Ascending aorta (tissue), 2 donors: ENCODE measurements around the gene LSM3. TPM values are rescaled to one million over a fixed set of nuclear protein-coding genes. Genes with fewer than 3 reads are reported as not detected.

Source experiments
- DNase-seq, 2 donors: peaks; one replicate each; pipeline ENCODE4 v3.0.0-alpha.2; 2019; ENCODE audit warnings: low spot score in 2 of 2
- H3K27ac ChIP-seq, 2 donors: fragments of 200-600 bp; sonication (generic); one replicate each; pipeline ENCODE4 v1.5.1; 2016 to 2017; ENCODE audit warnings: mild to moderate bottlenecking in 1 of 2
- H3K27me3 ChIP-seq: fragments of 200-600 bp; sonication (generic); one replicate; pipeline ENCODE4 v1.5.1; 2017
- H3K36me3 ChIP-seq, 2 donors: fragments of 200-600 bp; sonication (generic); one replicate each; pipeline ENCODE4 v1.5.1; 2016
- H3K4me1 ChIP-seq, 2 donors: fragments of 200-600 bp; sonication (generic); one replicate each; pipeline ENCODE4 v1.5.1; 2016 to 2017; ENCODE audit warnings: mild to moderate bottlenecking in 1 of 2
- H3K4me3 ChIP-seq, 2 donors: fragments of 200-600 bp; sonication (generic); one replicate each; pipeline ENCODE4 v1.5.1; 2016 to 2017; ENCODE audit warnings: mild to moderate bottlenecking in 1 of 2
- H3K9me3 ChIP-seq, 2 donors: fragments of 200-600 bp; sonication (generic); one replicate each; pipeline ENCODE4 v1.5.1; 2016
- CTCF ChIP-seq, 3 experiments: fragments of 200-600 bp in 2 of 3; fragments of 450-650 bp in 1 of 3; sonication (generic) in 2 of 3; IDR thresholded peaks; one replicate each; pipeline ENCODE4 v1.5.1; 2016 to 2019; ENCODE audit warnings: antibody characterized with exemption in 3 of 3, mild to moderate bottlenecking in 1 of 3, moderate library complexity in 1 of 3
- intact Hi-C: fragments of 100-400 bp; cut with DNase I; formaldehyde crosslinking; loops from one replicate; pipeline ENCODE4 v1.15.1; 2023
- total RNA-seq: library from RNA; depleted of rRNA; stranded (reverse); fragments of >200 nt; gene quantifications from one replicate; pipeline ENCODE4 v1.1.0, GENCODE V29; 2016

Gene LSM3
- total RNA-seq, 1 donor from 2014 or later = 3.9 TPM

DNA sequence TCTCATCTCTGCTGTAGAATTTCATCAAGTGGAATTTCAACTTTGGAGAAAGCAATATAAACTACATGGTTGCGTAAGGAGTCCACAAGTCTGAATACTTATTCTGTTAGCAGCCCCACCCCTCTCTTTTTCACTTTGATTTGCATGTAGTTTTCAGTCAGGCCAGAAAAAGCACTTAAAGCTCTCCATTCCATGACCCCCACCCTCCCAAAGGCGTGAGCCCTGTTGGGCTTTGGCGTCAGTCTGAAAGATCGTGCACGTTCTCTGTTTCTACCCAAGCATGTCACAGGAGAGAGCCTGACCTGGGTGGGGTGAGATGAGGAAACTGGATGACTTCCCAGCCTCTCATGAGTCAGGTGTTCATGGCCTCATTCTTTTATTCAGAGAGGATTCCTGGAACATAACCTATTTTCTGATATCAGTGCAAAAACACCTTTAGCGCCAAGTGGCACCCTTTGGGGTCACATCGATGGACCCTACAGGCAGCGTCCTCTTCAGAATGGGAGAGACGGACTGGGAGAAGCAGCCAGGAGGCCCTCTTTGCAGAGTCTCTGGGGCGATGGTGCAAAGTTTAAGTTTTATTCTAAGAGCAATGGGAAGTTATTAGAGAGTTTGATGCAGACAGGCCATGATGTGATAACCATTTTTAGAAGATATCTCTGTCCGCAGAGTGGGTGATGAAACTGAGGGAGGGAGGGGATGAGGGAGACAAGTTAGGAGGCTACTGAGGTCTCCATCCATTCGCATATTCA lies 55.8 kb downstream of the LSM3 start:
- intact Hi-C loops = no loop called here
- no peaks in the 10 kb centered on the region for H3K27me3 ChIP-seq
- no peak overlapping the region for H3K27ac ChIP-seq

GRCh38 chr3:14235003-14235911 lies 56.6 kb downstream of the LSM3 start:
- H3K27ac ChIP-seq = no peak overlapping the region
- intact Hi-C loops = no loop called here

More for the DNA sequence above, 55.8 kb downstream of the LSM3 start:
- H3K4me1 ChIP-seq = no peaks in the 10 kb centered on the region
- no peaks in the 10 kb centered on the region for H3K36me3 ChIP-seq
- no peak overlapping the region for H3K4me3 ChIP-seq
- no peaks in the 10 kb centered on the region for H3K9me3 ChIP-seq
- peak in 1 of 2 donors; percentile 37 for DNase-seq
- TF ChIP-seq CTCF (IDR thresholded peaks at IDR 0.05) = no peak

DNA sequence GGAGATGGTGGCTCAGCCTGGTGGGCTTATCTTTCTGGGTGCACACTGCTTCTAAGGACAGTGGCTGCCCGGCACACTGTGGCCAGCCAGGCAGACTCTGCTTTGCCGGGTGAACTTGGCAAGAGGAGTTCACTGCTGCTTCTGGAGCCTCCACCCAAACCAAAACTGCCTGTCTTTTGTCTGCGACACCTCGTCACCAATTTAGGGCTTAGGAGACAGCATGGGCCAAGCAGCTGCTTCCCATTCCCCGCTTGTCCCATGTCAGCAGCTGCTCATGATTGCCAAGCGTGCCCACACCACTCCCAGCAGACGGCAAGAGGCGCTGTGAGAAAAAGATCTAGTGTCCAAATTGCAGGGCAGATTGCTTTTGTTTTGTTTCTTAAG lies 57.3 kb downstream of the LSM3 start:
- intact Hi-C loops = no loop called here
- H3K27ac ChIP-seq = no peak overlapping the region
- no peaks in the 10 kb centered on the region for H3K4me1 ChIP-seq
- no peak for TF ChIP-seq CTCF (IDR thresholded peaks at IDR 0.05)
- H3K4me3 ChIP-seq = no peak overlapping the region
- DNase-seq = peak in 1 of 2 donors; percentile 42
- H3K27me3 ChIP-seq = no peaks in the 10 kb centered on the region
- no peaks in the 10 kb centered on the region for H3K36me3 ChIP-seq
- no peaks in the 10 kb centered on the region for H3K9me3 ChIP-seq

More at GRCh38 chr3:14235003-14235911, 56.6 kb downstream of the LSM3 start:
- Histone ChIP-seq H3K9me3 (no peaks in the 10 kb centered on the region), H3K27me3 (no peaks in the 10 kb centered on the region), H3K36me3 (no peaks in the 10 kb centered on the region), H3K4me1 (no peaks in the 10 kb centered on the region), H3K4me3 (no peak overlapping the region)
- DNase-seq = peak in 1 of 2 donors; percentile 33
- no peak for TF ChIP-seq CTCF (IDR thresholded peaks at IDR 0.05)

- no peak overlapping the region for H3K27ac ChIP-seq
- H3K36me3 ChIP-seq = no peaks in the 10 kb centered on the region
- no peak for TF ChIP-seq CTCF (IDR thresholded peaks at IDR 0.05)
- peak in 1 of 2 donors; percentile 5 for DNase-seq
- H3K9me3 ChIP-seq = no peaks in the 10 kb centered on the region
- intact Hi-C loops = no loop called here
- H3K4me3 ChIP-seq = no peak overlapping the region
- H3K4me1 ChIP-seq = no peaks in the 10 kb centered on the region
- no peaks in the 10 kb centered on the region for H3K27me3 ChIP-seq
These were observed 58.3 kb downstream of the LSM3 start for GRCh38 chr3:14236902-14237301.

DNA sequence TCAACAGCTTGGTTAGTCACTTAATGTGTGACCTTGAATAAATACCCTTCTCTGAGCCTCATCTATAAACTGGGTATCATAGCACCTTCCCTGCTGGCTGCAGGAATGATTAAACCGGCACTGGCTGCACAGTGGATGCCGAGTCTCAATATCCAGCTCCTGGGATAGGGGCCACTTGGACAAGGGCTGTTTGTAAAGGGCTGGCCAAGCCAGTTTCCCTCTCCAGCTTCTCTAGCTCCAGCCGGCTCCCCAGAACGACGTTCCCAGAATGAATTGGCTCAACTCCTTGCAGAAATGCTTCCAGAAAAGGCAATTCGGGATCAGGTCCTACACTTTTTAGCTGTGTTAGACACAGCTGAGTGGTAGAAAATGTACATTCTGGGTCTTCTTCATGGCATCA lies 58.8 kb downstream of the LSM3 start:
- Histone ChIP-seq H3K4me3 (no peak overlapping the region), H3K4me1 (no peaks in the 10 kb centered on the region), H3K9me3 (no peaks in the 10 kb centered on the region), H3K27me3 (no peaks in the 10 kb centered on the region), H3K27ac (no peak overlapping the region), H3K36me3 (no peaks in the 10 kb centered on the region)
- DNase-seq = peak in 1 of 2 donors; percentile 59
- no peak for TF ChIP-seq CTCF (IDR thresholded peaks at IDR 0.05)
- intact Hi-C loops = no loop called here
